ENCODE results near the gene TAP2. TPM values are rescaled to one million over a fixed set of nuclear protein-coding genes. Genes with fewer than 3 reads are reported as not detected.

Gene TAP2
- total and polyA plus RNA-seq, 2 of the 13 experiments (the other 11 are each of a cell fraction or from before 2014, with no cell fraction given): 10.3 to 17.6 TPM

DNA sequence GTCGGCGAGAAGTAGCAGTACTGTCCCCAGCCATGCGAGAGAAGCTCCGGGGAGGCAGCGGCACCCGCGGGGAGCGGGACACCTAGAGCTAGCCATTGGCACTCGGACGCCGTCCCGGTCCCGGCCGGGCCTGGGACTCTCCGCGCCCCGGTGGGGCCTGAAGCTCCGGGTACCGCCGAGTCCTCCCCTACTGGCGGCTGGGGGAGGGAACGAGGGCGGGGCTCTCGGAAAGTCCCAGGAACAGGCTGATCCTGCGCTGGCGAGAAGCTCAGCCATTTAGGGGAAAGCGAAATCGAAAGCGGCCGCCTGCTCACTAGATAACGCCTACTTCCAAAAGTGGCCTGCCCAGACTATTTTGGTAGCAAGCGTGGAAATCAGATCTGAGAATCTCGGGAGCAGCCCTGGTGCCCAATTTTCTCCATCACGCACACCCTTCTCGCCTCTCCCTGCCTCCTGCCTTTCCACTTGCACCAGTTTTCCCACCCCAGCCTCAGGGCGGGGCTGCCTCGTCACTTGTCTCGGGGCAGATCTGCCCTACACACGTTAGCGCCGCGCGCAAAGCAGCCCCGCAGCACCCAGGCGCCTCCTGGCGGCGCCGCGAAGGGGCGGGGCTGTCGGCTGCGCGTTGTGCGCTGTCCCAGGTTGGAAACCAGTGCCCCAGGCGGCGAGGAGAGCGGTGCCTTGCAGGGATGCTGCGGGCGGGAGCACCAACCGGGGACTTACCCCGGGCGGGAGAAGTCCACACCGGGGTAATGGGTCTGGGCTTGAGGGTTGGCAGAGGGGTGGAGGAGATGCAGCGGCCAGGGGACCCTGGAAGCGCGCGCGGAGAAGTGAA lies 15.2 kb upstream of the TAP2 start, which contains the start of the genes PSMB9 and TAP1 (continued):
- TF ChIP-seq POLR2G (IDR thresholded peaks at IDR 0.05; ENCODE audit: low read depth, low read length) (no peak; the same call in 1 of the 2 replicates), SSRP1 (CRISPR knock-in tag; IDR thresholded peaks at IDR 0.05) (no peak), ZNF30 (CRISPR knock-in tag; IDR thresholded peaks at IDR 0.05) (no peak), JDP2 (CRISPR knock-in tag; IDR thresholded peaks at IDR 0.05; ENCODE audit: borderline replicate concordance) (no peak; the same call in 1 of the 2 replicates), YY1 (IDR thresholded peaks at IDR 0.05; ENCODE audit: insufficient read depth, insufficient replicate concordance, low read depth, low read length) (peak; percentile 29), ZSCAN22 (CRISPR knock-in tag; IDR thresholded peaks at IDR 0.05) (no peak), SMAD9 (CRISPR knock-in tag; IDR thresholded peaks at IDR 0.05) (0 out of 2 replicates have a peak, but pooled peaks have one; percentile 26), ZNF552 (CRISPR knock-in tag; IDR thresholded peaks at IDR 0.05; ENCODE audit: borderline replicate concordance) (no peak; the same call in 1 of the 2 replicates), ZNF839 (CRISPR knock-in tag; IDR thresholded peaks at IDR 0.05; ENCODE audit: borderline replicate concordance) (no peak), NCOA1 (CRISPR knock-in tag; IDR thresholded peaks at IDR 0.05) (no peak), ZC3H4 (CRISPR knock-in tag; IDR thresholded peaks at IDR 0.05; ENCODE audit: borderline replicate concordance) (no peak), IKZF1 (IDR thresholded peaks at IDR 0.05) (no peak), ZNF891 (CRISPR knock-in tag; IDR thresholded peaks at IDR 0.05) (no peak; the same call in 1 of the 2 replicates), NAIF1 (CRISPR knock-in tag; IDR thresholded peaks at IDR 0.05; ENCODE audit: borderline replicate concordance) (peak; percentile 94; the same call in 1 of the 2 replicates), TAF1 (CRISPR knock-in tag; IDR thresholded peaks at IDR 0.05) (peak; percentile 66), BCL6 (CRISPR knock-in tag; IDR thresholded peaks at IDR 0.05) (peak; percentile 56; the same call in 1 of the 2 replicates)
- TF ChIP-seq, protein P1, sequence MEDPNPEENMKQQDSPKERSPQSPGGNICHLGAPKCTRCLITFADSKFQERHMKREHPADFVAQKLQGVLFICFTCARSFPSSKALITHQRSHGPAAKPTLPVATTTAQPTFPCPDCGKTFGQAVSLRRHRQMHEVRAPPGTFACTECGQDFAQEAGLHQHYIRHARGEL (CRISPR knock-in tag; IDR thresholded peaks at IDR 0.05): peak; percentile 87; the same call in 1 of the 2 replicates
- TF ChIP-seq, protein P2, sequence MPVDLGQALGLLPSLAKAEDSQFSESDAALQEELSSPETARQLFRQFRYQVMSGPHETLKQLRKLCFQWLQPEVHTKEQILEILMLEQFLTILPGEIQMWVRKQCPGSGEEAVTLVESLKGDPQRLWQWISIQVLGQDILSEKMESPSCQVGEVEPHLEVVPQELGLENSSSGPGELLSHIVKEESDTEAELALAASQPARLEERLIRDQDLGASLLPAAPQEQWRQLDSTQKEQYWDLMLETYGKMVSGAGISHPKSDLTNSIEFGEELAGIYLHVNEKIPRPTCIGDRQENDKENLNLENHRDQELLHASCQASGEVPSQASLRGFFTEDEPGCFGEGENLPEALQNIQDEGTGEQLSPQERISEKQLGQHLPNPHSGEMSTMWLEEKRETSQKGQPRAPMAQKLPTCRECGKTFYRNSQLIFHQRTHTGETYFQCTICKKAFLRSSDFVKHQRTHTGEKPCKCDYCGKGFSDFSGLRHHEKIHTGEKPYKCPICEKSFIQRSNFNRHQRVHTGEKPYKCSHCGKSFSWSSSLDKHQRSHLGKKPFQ (CRISPR knock-in tag; IDR thresholded peaks at IDR 0.05; ENCODE audit: insufficient replicate concordance): peak; percentile 45
- TF ChIP-seq, protein P3, sequence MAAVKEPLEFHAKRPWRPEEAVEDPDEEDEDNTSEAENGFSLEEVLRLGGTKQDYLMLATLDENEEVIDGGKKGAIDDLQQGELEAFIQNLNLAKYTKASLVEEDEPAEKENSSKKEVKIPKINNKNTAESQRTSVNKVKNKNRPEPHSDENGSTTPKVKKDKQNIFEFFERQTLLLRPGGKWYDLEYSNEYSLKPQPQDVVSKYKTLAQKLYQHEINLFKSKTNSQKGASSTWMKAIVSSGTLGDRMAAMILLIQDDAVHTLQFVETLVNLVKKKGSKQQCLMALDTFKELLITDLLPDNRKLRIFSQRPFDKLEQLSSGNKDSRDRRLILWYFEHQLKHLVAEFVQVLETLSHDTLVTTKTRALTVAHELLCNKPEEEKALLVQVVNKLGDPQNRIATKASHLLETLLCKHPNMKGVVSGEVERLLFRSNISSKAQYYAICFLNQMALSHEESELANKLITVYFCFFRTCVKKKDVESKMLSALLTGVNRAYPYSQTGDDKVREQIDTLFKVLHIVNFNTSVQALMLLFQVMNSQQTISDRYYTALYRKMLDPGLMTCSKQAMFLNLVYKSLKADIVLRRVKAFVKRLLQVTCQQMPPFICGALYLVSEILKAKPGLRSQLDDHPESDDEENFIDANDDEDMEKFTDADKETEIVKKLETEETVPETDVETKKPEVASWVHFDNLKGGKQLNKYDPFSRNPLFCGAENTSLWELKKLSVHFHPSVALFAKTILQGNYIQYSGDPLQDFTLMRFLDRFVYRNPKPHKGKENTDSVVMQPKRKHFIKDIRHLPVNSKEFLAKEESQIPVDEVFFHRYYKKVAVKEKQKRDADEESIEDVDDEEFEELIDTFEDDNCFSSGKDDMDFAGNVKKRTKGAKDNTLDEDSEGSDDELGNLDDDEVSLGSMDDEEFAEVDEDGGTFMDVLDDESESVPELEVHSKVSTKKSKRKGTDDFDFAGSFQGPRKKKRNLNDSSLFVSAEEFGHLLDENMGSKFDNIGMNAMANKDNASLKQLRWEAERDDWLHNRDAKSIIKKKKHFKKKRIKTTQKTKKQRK (IDR thresholded peaks at IDR 0.05; ENCODE audit: low read length): no peak
- TF ChIP-seq, protein P4, sequence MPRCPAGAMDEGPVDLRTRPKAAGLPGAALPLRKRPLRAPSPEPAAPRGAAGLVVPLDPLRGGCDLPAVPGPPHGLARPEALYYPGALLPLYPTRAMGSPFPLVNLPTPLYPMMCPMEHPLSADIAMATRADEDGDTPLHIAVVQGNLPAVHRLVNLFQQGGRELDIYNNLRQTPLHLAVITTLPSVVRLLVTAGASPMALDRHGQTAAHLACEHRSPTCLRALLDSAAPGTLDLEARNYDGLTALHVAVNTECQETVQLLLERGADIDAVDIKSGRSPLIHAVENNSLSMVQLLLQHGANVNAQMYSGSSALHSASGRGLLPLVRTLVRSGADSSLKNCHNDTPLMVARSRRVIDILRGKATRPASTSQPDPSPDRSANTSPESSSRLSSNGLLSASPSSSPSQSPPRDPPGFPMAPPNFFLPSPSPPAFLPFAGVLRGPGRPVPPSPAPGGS (CRISPR knock-in tag; IDR thresholded peaks at IDR 0.05): peak; percentile 77
- TF ChIP-seq, protein P5, sequence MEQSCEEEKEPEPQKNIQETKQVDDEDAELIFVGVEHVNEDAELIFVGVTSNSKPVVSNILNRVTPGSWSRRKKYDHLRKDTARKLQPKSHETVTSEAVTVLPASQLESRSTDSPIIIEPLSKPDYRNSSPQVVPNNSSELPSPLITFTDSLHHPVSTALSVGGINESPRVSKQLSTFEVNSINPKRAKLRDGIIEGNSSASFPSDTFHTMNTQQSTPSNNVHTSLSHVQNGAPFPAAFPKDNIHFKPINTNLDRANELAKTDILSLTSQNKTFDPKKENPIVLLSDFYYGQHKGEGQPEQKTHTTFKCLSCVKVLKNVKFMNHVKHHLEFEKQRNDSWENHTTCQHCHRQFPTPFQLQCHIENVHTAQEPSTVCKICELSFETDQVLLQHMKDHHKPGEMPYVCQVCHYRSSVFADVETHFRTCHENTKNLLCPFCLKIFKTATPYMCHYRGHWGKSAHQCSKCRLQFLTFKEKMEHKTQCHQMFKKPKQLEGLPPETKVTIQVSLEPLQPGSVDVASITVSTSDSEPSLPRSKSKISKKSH (CRISPR knock-in tag; IDR thresholded peaks at IDR 0.05; ENCODE audit: borderline replicate concordance): no peak
